Liver (tissue), 9 donors: ENCODE measurements around the gene COX6B1. TPM values are rescaled to one million over a fixed set of nuclear protein-coding genes. Genes with fewer than 3 reads are reported as not detected.
A peak's percentile ranks its signal among the peaks of the same experiment; 100 is the strongest.

Source experiments
- DNase-seq: peaks from one replicate; pipeline ENCODE4 v3.0.0-alpha.2; 2017; ENCODE audit warnings: low spot score
- H3K27ac ChIP-seq, 2 donors: one replicate each; pipeline ENCODE4 v1.7.0; 2013; ENCODE audit warnings: inconsistent platforms in 2 of 2, low read length in 2 of 2, control low read depth in 1 of 2, low read depth in 1 of 2, mild to moderate bottlenecking in 1 of 2
- H3K27me3 ChIP-seq, 4 donors: one replicate each; pipeline versions ENCODE4 v1.6.1 to v1.7.0; 2013; ENCODE audit warnings: low read length in 3 of 4, inconsistent platforms in 1 of 4, mild to moderate bottlenecking in 1 of 4, moderate library complexity in 1 of 4; ENCODE audit not compliant: control insufficient read depth in 4 of 4, insufficient read depth in 4 of 4
- H3K36me3 ChIP-seq, 4 donors: one replicate each; pipeline versions ENCODE4 v1.6.1 to v1.7.0; 2013; ENCODE audit warnings: low read length in 3 of 4, mild to moderate bottlenecking in 3 of 4, low read depth in 1 of 4, moderate library complexity in 1 of 4; ENCODE audit not compliant: control insufficient read depth in 4 of 4, insufficient read depth in 3 of 4
- H3K4me1 ChIP-seq, 4 donors: one replicate each; pipeline versions ENCODE4 v1.6.1 to v1.7.0; 2013; ENCODE audit warnings: low read length in 3 of 4, mild to moderate bottlenecking in 3 of 4, moderate library complexity in 1 of 4; ENCODE audit not compliant: control insufficient read depth in 4 of 4, insufficient read depth in 4 of 4
- H3K4me3 ChIP-seq, 3 donors: one replicate each; pipeline versions ENCODE4 v1.6.1 to v1.7.0; 2013; ENCODE audit warnings: low read length in 3 of 3, control low read depth in 1 of 3, low read depth in 1 of 3, mild to moderate bottlenecking in 1 of 3
- H3K9ac ChIP-seq, 2 donors: one replicate each; pipeline ENCODE4 v1.7.0; 2013; ENCODE audit warnings: low read length in 2 of 2, mild to moderate bottlenecking in 2 of 2, moderate library complexity in 2 of 2, control low read depth in 1 of 2, low read depth in 1 of 2
- H3K9me3 ChIP-seq, 4 donors: one replicate each; pipeline versions ENCODE4 v1.6.1 to v1.7.0; 2013; ENCODE audit warnings: low read length in 3 of 4; ENCODE audit not compliant: control insufficient read depth in 4 of 4
- ATF3 ChIP-seq: IDR thresholded peaks from 2 replicates; pipeline ENCODE4 v1.6.1; 2016; ENCODE audit warnings: antibody characterized with exemption
- EGR1 ChIP-seq, 2 donors: IDR thresholded peaks; 2 replicates each; pipeline ENCODE4 v1.6.1; 2016 to 2018; ENCODE audit warnings: antibody characterized with exemption in 2 of 2, low read depth in 2 of 2
- HNF4G ChIP-seq: IDR thresholded peaks from 2 replicates; pipeline ENCODE4 v1.6.1; 2016; ENCODE audit warnings: antibody characterized with exemption
- JUND ChIP-seq, 2 donors: IDR thresholded peaks; 2 replicates each; pipeline ENCODE4 v1.6.1; 2016; ENCODE audit warnings: antibody characterized with exemption in 2 of 2
- MAX ChIP-seq: IDR thresholded peaks from 2 replicates; pipeline ENCODE4 v1.6.1; 2016; ENCODE audit warnings: antibody characterized with exemption
- REST ChIP-seq: IDR thresholded peaks from 2 replicates; pipeline ENCODE4 v1.6.1; 2016; ENCODE audit warnings: antibody characterized with exemption, mild to moderate bottlenecking
- SP1 ChIP-seq: IDR thresholded peaks from 2 replicates; pipeline ENCODE4 v1.6.1; 2018; ENCODE audit warnings: antibody characterized with exemption, mild to moderate bottlenecking
- YY1 ChIP-seq: IDR thresholded peaks from 2 replicates; pipeline ENCODE4 v1.6.1; 2016; ENCODE audit warnings: antibody characterized with exemption, mild to moderate bottlenecking
- ZBTB33 ChIP-seq: IDR thresholded peaks from 2 replicates; pipeline ENCODE4 v1.6.1; 2016; ENCODE audit warnings: antibody characterized with exemption
- WGBS: extraction: QIAGEN DNeasy Blood & Tissue Kit; methylation state at CpG from one replicate; pipeline ENCODE4 v1.1.7; 2013; 5-methylcytosine and 5-hydroxymethylcytosine counted together
- polyA plus RNA-seq, 2 donors: library from polyadenylated mRNA; stranded (reverse) in 1 of 2; unstranded in 1 of 2; fragments of 200-250 nt in 1 of 2; fragments of >200 nt in 1 of 2; fragmentation: Nextera tagmentation in 1 of 2; extraction: Ambion mirVana in 1 of 2; gene quantifications; one replicate each; pipeline versions ENCODE4 v1.2.1 to v1.2.3, GENCODE V29; 2013 to 2015
- total RNA-seq, 2 donors: library from RNA; depleted of rRNA; stranded (reverse); fragments of >200 nt; gene quantifications; one replicate each; pipeline ENCODE4 v1.2.3, GENCODE V29; 2014
- donor health status: healthy.
- donor health status: healthy.
- donor health status: healthy.
- donor health status: healthy.
- donor health status: healthy.

Gene COX6B1
- total and polyA plus RNA-seq, 4 donors = 139 to 518 (median 321) TPM

GRCh38 chr19:35612224-35612558, 35.9 kb upstream of the COX6B1 start:
- TF ChIP-seq EGR1 (IDR thresholded peaks at IDR 0.05; ENCODE audit: low read depth in 2 of 2) (no peak), ZBTB33 (no peak), JUND (IDR thresholded peaks at IDR 0.05) (no peak), MAX (no peak), REST (no peak)
- DNase-seq = no peak
- Histone ChIP-seq H3K36me3 (peaks cover 0 to 4% (median 0%) of the 10 kb centered on the region in 4 donors), H3K27ac (no peak overlapping the region), H3K4me1 (peaks cover 0 to 13% (median 9%) of the 10 kb centered on the region in 4 donors), H3K27me3 (no peaks in the 10 kb centered on the region), H3K9ac (no peak overlapping the region), H3K9me3 (peaks cover 0 to 2% (median 0%) of the 10 kb centered on the region in 4 donors), H3K4me3 (peak overlapping the region in 2 of 3 donors; percentile 68 to 82)
- 35% methylated on average over 9 of the region's 9 CpGs for WGBS

GRCh38 chr19:35612559-35613321, 35.4 kb upstream of the COX6B1 start, which contains the start of gene HAUS5:
HAUS5 (plus strand) TSS chr19:35612735; CDS start chr19:35612795, 60 bp downstream.
- Histone ChIP-seq H3K36me3 (peaks cover 0 to 4% (median 0%) of the 10 kb centered on the region in 4 donors), H3K9me3 (peaks cover 0 to 2% (median 0%) of the 10 kb centered on the region in 4 donors), H3K4me1 (peaks cover 0 to 13% (median 9%) of the 10 kb centered on the region in 4 donors), H3K4me3 (peak within 1 kb of the TSS; percentile 68 to 82 (median 80)), H3K9ac (peak within 1 kb of the TSS; percentile 61 to 77), H3K27me3 (no peaks in the 10 kb centered on the region), H3K27ac (no peak within 1 kb of the TSS)
- whole genome bisulfite sequencing = under 1% methylated on average over 47 of the region's 47 CpGs
- DNase-seq = peak; percentile 97
- TF ChIP-seq ZBTB33 (no peak), SP1 (peak; percentile 48), ATF3 (no peak), YY1 (peak; percentile 75), HNF4G (no peak)
